NCI-H82 treated with DMSO at 0.1 percent for 48 hours (cell line): ENCODE results near the gene AJAP1.

Experiments
- DNase-seq: peaks from one replicate; lab custom pipeline; 2025; ENCODE audit not compliant: unreplicated experiment; lab: John Stamatoyannopoulos, UW

Gene AJAP1

GRCh38 chr1:4677608-4678007, 23.2 kb downstream of the AJAP1 start:
- no peak for DNase-seq

GRCh38 chr1:4678066-4678717, 23.8 kb downstream of the AJAP1 start:
- DNase-seq = no peak

GRCh38 chr1:4681026-4681425, 26.6 kb downstream of the AJAP1 start:
- DNase-seq = no peak

- DNase-seq = no peak
These were observed 28.3 kb downstream of the AJAP1 start for GRCh38 chr1:4682607-4683220.

GRCh38 chr1:4684136-4684535, 29.7 kb downstream of the AJAP1 start:
- DNase-seq = no peak

- DNase-seq = no peak
These were observed 30.6 kb downstream of the AJAP1 start for GRCh38 chr1:4684864-4685522.

GRCh38 chr1:4685523-4685865, 31.1 kb downstream of the AJAP1 start:
- DNase-seq = no peak

- DNase-seq = no peak
These were observed 33.5 kb downstream of the AJAP1 start for GRCh38 chr1:4687943-4688342.

- no peak for DNase-seq
These were observed 35.0 kb downstream of the AJAP1 start for GRCh38 chr1:4689271-4689935.

- DNase-seq = no peak
These were observed 35.7 kb downstream of the AJAP1 start for GRCh38 chr1:4689941-4690635.

- no peak for DNase-seq
These were observed 36.7 kb downstream of the AJAP1 start for GRCh38 chr1:4690951-4691675.

GRCh38 chr1:4691766-4692405, 37.5 kb downstream of the AJAP1 start:
- no peak for DNase-seq

GRCh38 chr1:4692437-4692836, 38.0 kb downstream of the AJAP1 start:
- no peak for DNase-seq

GRCh38 chr1:4693331-4693730, 38.9 kb downstream of the AJAP1 start:
- DNase-seq = no peak

- DNase-seq = no peak
These were observed 39.5 kb downstream of the AJAP1 start for GRCh38 chr1:4693891-4694290.

GRCh38 chr1:4694492-4694891, 40.1 kb downstream of the AJAP1 start:
- no peak for DNase-seq

- DNase-seq = no peak
These were observed 40.8 kb downstream of the AJAP1 start for GRCh38 chr1:4695241-4695640.

GRCh38 chr1:4696161-4696745, 41.8 kb downstream of the AJAP1 start:
- DNase-seq = no peak

- no peak for DNase-seq
These were observed 42.3 kb downstream of the AJAP1 start for GRCh38 chr1:4696753-4697152.

GRCh38 chr1:4697801-4698200, 43.4 kb downstream of the AJAP1 start:
- no peak for DNase-seq
